GM20000 (cell line): Measurements from ENCODE around the gene ADAMTSL2.

Experiments
- DNase-seq: peaks from one replicate; pipeline ENCODE4 v3.0.0; 2012; ENCODE audit warnings: low spot score
- TF ChIP-seq, protein P1 (sequence below): IDR thresholded peaks from 2 replicates; pipeline ENCODE4 v1.5.1; 2012; ENCODE audit warnings: mild to moderate bottlenecking, control low read depth; ENCODE audit errors: extremely low read depth, missing control alignments

ADAMTSL2 gene

DNA sequence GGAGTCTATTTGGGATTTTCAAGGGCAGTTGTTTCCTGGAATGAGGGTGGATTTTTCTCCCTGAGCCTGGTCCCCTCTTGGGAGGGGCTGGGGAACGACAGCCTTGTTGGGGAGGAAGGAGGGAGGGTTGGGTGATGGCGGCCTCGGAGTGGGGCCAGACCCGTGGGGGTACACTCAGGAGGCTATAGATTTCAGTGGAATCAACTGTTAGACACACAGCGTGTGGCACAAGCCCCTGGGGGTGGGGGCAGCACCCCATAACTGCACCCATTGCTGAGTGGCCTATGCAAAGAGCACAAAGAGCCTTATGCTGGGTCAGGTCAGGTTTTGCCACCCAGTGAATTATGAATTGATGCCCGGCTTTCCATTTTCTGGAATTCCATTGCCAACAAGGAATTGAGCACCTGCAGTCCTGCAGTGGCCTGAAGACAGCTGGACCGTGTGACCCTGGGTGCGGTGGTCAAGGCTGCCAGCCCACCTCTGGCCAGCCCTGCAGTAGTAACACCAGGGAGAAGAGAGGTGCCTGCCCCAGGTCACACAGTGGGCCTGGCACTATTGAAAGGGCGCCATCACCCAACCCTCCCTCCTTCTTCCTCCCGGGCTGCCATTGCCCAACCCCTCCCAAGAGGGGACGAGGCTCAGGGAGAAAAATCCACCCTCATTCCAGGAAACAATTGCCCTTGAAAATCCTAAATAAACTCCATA lies 18.1 kb upstream of the ADAMTSL2 start:
- DNase-seq: no peak
- TF ChIP-seq, protein P1, sequence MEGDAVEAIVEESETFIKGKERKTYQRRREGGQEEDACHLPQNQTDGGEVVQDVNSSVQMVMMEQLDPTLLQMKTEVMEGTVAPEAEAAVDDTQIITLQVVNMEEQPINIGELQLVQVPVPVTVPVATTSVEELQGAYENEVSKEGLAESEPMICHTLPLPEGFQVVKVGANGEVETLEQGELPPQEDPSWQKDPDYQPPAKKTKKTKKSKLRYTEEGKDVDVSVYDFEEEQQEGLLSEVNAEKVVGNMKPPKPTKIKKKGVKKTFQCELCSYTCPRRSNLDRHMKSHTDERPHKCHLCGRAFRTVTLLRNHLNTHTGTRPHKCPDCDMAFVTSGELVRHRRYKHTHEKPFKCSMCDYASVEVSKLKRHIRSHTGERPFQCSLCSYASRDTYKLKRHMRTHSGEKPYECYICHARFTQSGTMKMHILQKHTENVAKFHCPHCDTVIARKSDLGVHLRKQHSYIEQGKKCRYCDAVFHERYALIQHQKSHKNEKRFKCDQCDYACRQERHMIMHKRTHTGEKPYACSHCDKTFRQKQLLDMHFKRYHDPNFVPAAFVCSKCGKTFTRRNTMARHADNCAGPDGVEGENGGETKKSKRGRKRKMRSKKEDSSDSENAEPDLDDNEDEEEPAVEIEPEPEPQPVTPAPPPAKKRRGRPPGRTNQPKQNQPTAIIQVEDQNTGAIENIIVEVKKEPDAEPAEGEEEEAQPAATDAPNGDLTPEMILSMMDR: no peak

DNA sequence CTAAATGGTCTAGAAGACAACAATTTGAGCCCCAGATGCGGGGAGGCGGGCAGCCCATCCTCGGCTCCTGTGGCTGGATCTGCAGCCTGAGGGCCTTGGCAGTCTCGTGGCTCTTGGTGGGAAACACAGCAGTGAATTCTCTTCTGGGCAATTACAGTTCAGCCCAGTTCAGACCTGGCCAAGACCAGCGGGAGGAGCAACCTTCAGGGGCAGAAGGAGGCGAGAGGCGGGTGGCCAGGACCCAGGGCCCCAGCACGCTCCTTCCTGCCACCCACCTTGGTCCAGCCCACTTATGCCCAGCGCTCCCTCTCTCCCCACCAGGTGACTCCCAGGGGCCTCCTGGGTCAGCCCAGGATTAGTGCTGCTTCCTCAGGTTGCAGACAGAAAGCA lies 17.5 kb upstream of the ADAMTSL2 start:
- TF ChIP-seq, protein P1: no peak
- DNase-seq: no peak

DNA sequence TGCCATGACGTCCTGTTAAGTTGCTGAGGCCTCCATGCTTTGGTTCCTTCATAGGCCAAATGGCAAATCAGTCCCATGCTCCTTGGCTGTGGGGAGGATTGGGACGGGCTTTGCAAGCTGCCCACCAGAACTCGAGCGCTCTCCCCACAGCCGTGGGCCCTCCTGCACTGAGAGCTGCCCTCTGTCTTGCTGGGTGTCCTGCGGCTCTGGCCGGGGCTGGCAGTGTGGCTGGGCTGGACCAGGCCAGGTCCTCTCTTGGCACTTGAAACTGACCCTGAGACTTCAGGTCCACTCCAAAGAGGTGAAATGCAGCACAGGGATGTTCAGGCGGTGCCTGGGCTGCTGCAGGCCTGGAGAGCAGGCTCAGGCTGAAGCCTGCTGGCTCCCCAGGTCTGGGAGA lies 16.8 kb upstream of the ADAMTSL2 start:
- TF ChIP-seq, protein P1: no peak
- DNase-seq: no peak

DNA sequence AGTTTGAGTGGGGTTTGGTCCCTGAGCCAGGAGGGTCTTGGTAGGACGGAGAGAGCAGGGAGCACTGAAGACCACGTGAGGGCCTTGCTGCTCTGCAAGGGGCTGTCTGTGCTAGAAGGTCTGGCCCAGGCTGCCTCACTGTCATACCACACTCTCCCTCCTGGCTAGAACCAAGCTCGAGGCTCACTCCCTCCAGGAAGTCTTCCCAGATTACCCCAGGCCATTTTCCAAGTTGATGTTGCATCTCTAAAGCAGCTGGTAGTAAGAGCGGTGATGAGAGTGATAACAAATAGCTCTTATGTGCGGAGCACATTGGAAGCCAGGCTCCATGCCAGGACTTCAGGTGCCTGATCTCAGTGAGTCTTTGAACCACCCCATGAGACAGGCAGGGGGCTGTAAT lies 16.3 kb upstream of the ADAMTSL2 start:
- TF ChIP-seq, protein P1: no peak
- no peak for DNase-seq

DNA sequence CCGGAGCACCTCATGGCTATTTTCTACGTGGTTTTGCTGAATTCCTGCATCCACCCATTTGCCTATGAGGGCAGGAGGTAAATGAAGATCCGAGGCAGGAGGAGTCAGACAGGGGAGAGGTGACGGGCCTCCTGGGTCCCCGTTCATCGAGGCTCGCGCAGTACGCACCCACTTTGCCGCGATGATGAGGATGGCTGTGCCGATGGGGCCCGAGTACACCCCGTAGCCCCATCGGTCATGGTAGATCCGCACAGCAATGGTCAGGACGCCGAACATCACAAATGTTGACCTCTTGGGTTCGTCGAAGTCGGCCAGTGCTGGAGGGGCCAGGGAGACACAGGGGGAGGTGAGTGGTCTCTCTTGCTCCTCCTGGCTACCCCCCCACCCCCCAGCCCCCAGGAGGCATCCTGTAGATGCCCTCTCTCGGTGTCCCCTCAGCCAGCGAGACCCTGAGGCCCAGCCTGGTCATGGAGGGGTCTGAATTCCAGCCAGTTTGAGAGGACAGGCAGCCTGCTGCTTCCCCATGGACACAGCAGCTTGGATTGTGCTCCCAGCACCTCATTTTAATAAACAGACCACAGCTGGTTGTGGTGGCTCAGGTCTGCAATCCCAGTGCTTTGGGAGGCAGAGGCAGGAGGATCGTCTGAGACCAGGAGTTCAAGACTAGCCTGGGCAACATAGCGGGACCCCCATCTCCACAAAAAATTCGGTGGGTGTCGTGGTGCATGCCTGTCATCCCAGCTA lies 15.6 kb upstream of the ADAMTSL2 start:
- DNase-seq: no peak
- TF ChIP-seq, protein P1: no peak

DNA sequence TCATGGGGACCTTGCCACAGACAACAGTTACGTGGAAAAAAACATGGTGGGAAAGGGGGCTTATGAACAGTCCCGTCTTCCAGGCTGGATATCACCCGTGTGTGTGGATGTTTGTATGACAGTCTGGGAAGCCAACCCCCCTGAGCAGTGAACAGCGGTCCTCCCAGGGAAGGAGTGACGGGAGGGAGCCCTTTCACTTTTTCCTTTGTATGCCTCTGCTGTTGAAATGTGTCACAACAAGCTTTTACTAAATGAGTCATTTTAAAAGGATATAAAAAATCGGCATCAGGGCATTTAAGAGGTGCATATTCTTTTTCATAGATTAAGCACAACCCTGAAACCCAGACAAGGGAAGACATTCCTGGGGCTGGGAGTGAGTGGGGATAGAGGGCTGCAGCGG lies 14.8 kb upstream of the ADAMTSL2 start:
- TF ChIP-seq, protein P1: no peak
- no peak for DNase-seq

DNA sequence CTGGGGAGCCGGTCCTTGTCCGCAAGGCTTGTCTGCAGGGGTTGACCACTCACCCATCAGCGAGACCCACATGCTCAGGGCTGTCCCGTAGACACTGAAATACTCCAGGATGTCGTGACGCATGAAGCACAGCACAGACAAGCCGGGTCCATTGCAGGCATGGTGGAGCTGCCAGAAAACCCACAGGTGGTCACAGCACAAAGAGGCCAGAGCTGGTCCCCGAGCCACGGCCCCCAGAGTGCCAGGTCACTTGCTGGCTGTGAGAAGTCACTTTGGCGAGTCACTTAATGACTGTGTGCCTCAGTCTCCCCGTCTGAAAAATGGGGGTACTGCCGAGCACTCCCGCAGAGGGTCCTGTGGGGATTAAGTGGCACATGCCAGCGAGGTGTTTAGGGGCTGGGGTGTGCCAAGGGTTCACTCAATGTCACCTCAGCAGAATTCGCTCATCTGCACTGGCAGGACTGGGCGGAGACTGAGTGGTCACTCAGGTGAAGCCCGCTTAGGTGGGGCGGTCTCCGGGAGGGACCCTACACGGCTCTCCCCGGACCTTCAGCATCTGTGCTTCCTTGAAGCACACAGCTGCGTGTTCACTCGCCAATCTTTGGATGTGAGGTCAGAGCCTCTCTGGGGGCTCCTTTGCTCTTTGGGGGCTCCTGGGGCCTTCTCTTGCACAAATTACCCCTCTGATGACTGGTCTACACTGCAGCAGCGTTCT lies 14.2 kb upstream of the ADAMTSL2 start:
- TF ChIP-seq, protein P1: no peak
- no peak for DNase-seq
